ENCODE measurements around the gene DNAJC1. TPM values are rescaled to one million over a fixed set of nuclear protein-coding genes. Genes with fewer than 3 reads are reported as not detected.

DNAJC1 gene
- 33.7 and 46.3 TPM in 2 replicates for total RNA-seq

GRCh38 chr10:22003177-22003963 is at the start of gene DNAJC1:
Gene DNAJC1 (minus strand): TSS chr10:22003730. CDS start chr10:22003434, 296 bp downstream.

Small RNAs within 50 kb of the gene (small RNA-seq; reads per million reads assigned to genes)
- gene RN7SKP219 (not detected), gene RN7SKP37 (not detected)

Other genes with a start within 250 kb of the DNAJC1 start
- not detected in 2 replicates for gene EBLN1, start 214.3 kb upstream of the DNAJC1 start, total RNA-seq